Karpas-422 (cell line): ENCODE data around the gene CTDP1. TPM values are rescaled to one million over a fixed set of nuclear protein-coding genes. Genes with fewer than 3 reads are reported as not detected.
"Not testable (repeated sequence)": the region's sequence is repeated elsewhere in the genome, so short reads cannot be mapped to it uniquely, and the experiment has no call there.

Source experiments
- DNase-seq: peaks from one replicate; pipeline ENCODE4 v3.0.0-alpha.2; 2015
- H2AFZ ChIP-seq: fragments of 200-600 bp; sonication (generic); 2 replicates; pipeline ENCODE4 v1.6.1; 2014; ENCODE audit warnings: antibody characterized with exemption, low read length, mixed read lengths
- H3K27ac ChIP-seq: fragments of 200-600 bp; sonication (generic); 2 replicates; pipeline ENCODE4 v1.5.1; 2014; ENCODE audit warnings: mild to moderate bottlenecking, low read length, moderate library complexity
- H3K27me3 ChIP-seq: fragments of 200-600 bp; sonication (generic); 2 replicates; pipeline ENCODE4 v1.6.1; 2014; ENCODE audit warnings: low read length, mixed read lengths
- H3K36me3 ChIP-seq: fragments of 200-600 bp; sonication (generic); 2 replicates; pipeline ENCODE4 v1.6.1; 2014; ENCODE audit warnings: low read length, mixed read lengths; ENCODE audit not compliant: insufficient read depth
- H3K4me1 ChIP-seq: fragments of 200-600 bp; sonication (generic); 2 replicates; pipeline ENCODE4 v1.6.1; 2014; ENCODE audit warnings: mild to moderate bottlenecking, low read length, mixed read lengths
- H3K4me2 ChIP-seq: fragments of 200-600 bp; sonication (generic); 2 replicates; pipeline ENCODE4 v1.6.1; 2014; ENCODE audit warnings: low read length, low read depth, mild to moderate bottlenecking; ENCODE audit not compliant: poor library complexity, severe bottlenecking
- H3K4me3 ChIP-seq: fragments of 200-600 bp; sonication (generic); 2 replicates; pipeline ENCODE4 v1.5.1; 2014; ENCODE audit warnings: mild to moderate bottlenecking, antibody characterized with exemption, low read length, mixed read lengths
- H3K79me2 ChIP-seq: fragments of 200-600 bp; sonication (generic); 2 replicates; pipeline ENCODE4 v1.6.1; 2014; ENCODE audit warnings: mild to moderate bottlenecking, low read length, mixed read lengths
- H3K9ac ChIP-seq: fragments of 200-600 bp; sonication (generic); 2 replicates; pipeline ENCODE4 v1.6.0; 2014; ENCODE audit warnings: low read length
- H3K9me2 ChIP-seq: fragments of 200-600 bp; sonication (generic), shearing (Covaris generic); replicated peaks from 2 replicates; pipeline ENCODE4 v1.6.0; 2014; ENCODE audit warnings: mild to moderate bottlenecking, low read length, moderate library complexity; ENCODE audit not compliant: insufficient read depth
- H3K9me3 ChIP-seq: fragments of 300-700, 200-600 bp; sonication (generic); 2 replicates; pipeline ENCODE4 v1.6.1; 2014; ENCODE audit warnings: low read length, mixed read lengths
- H4K20me1 ChIP-seq: fragments of 200-600 bp; sonication (generic); 2 replicates; pipeline ENCODE4 v1.6.1; 2014; ENCODE audit warnings: mild to moderate bottlenecking, antibody characterized with exemption, low read length, low read depth; ENCODE audit not compliant: insufficient read depth
- total RNA-seq: library from RNA; depleted of rRNA; stranded (reverse); fragments of >200 nt; shearing (Covaris generic); gene quantifications from 2 replicates; pipeline ENCODE4 v1.2.3, GENCODE V29; 2014; ENCODE audit warnings: low replicate concordance

The CTDP1 gene
- total RNA-seq, 1 experiment from 2014 or later, result 14.1 TPM

DNA sequence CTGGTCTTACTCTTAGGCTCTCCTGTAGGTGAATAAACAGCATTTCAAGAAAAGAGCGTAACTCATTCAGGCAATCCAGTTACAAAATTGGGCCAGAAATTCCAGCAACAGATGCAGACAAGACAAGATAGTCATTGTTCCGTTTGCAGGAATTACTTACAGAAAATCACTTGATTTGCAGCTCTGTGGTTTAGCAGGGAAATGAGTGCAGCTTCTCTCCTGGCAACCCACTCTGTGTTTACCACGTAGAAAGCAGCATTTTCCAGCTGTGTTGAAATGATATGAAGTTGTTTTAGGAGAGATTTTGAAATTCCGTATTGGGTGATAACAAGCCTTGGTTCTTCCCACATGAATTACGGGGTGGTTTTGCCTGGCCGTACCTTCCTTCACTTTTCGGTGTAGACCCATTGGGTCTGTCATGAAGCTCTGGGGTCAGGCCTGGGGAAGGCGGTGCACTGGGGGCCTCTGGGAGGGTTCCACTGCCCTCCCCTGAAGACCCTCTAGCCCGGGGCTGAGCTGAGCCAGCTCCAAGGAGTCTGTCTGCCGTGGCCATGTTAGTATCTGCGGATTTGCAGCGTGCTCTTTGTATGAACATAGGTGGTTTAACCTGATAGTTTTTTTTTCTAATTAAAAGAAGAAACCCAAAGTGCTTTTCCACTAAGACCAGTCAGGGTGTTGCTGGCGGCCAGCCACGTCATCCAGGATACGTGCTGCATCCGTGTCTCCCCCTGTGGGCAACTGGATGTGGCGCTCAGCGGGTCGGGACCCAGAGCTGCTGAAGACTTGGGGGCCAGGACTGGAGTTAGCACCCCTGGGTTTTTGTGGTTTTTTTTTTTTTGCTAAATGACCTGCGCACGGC lies 59.2 kb downstream of the CTDP1 start:
- no peaks in the 10 kb centered on the region for H3K9me2 ChIP-seq
- H3K36me3 ChIP-seq, result peaks cover 3% of the 10 kb centered on the region; the same call in 1 of the 2 replicates
- H3K4me3 ChIP-seq, result no peak overlapping the region
- peaks cover 12% of the 10 kb centered on the region for H4K20me1 ChIP-seq
- no peaks in the 10 kb centered on the region for H3K79me2 ChIP-seq
- no peaks in the 10 kb centered on the region for H3K4me1 ChIP-seq
- DNase-seq, result no peak
- H3K9me3 ChIP-seq, result no peaks in the 10 kb centered on the region
- no peak overlapping the region for H3K4me2 ChIP-seq
- H3K9ac ChIP-seq, result no peak overlapping the region
- no peaks in the 10 kb centered on the region for H3K27me3 ChIP-seq
- no peak overlapping the region for H2AFZ ChIP-seq
- no peak overlapping the region for H3K27ac ChIP-seq

DNA sequence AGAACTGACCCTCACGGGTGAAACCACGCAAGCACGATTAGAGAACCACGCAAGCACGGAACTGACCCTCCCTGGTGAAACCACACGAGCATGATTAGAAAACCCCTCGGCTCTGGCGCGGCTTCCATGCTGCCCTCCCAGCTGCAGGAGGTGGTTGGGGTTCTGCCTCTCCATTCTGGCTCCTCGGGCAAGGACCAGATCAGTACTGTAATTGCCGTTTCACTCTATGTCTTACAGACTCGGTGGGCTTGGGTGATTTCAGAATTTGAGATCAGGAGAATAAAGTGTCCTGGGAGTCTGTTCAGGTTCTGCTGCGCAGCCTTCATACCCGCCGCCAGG lies 59.8 kb downstream of the CTDP1 start:
- no peak for DNase-seq
- peaks cover 6% of the 10 kb centered on the region; the same call in 1 of the 2 replicates for H3K36me3 ChIP-seq
- no peak overlapping the region for H3K9ac ChIP-seq
- H2AFZ ChIP-seq, result no peak overlapping the region
- no peak overlapping the region for H3K27ac ChIP-seq
- H4K20me1 ChIP-seq, result peaks cover 12% of the 10 kb centered on the region
- no peaks in the 10 kb centered on the region for H3K9me2 ChIP-seq
- H3K4me3 ChIP-seq, result no peak overlapping the region
- H3K9me3 ChIP-seq, result no peaks in the 10 kb centered on the region
- H3K4me2 ChIP-seq, result no peak overlapping the region
- H3K79me2 ChIP-seq, result no peaks in the 10 kb centered on the region
- H3K4me1 ChIP-seq, result no peaks in the 10 kb centered on the region
- H3K27me3 ChIP-seq, result no peaks in the 10 kb centered on the region

- not testable (repeated sequence) for H2AFZ ChIP-seq, H3K9ac ChIP-seq, H3K4me1 ChIP-seq, H3K27ac ChIP-seq, H3K36me3 ChIP-seq, H3K4me2 ChIP-seq, H3K79me2 ChIP-seq, H3K4me3 ChIP-seq, H3K9me3 ChIP-seq, H3K9me2 ChIP-seq, DNase-seq, H3K27me3 ChIP-seq
- peaks cover 12% of the 10 kb centered on the region for H4K20me1 ChIP-seq
Measured at GRCh38 chr18:79740047-79740446, 60.4 kb downstream of the CTDP1 start.

DNA sequence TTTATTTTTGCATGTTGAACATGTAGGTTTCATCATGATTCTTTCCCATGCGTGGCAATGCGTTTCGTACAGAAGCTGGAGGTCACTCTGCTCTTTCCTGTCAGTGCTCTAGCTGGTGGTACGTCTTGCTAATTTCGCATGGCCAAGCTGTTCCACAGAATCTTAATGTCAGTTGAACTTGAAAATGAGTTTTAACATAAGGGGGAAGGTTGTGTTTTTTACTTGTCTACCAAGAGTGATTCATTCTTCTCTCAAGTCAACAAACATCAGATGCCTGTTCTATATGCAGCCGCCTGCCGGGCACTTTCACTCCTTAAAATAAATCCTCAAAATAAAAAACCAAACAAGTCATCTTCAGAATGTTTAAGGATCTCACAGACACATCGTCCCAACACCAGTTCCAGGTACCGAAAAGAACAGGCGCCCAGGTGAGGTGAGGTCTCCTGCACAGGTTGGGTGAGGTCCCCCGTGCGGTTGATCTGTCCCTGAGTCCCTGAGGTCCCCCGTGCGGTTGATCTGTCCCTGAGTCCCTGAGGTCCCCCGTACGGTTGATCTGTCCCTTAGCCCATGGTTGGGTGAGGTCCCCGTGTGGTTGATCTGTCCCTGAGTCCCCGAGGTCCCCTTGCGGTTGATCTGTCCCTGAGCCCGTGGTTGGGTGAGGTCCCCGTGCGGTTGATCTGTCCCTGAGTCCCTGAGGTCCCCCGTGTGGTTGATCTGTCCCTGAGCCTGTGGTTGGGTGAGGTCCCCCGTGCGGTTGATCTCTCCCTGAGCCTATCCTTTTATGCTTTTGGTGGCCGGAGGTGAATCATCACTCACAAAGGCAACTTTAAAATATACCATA lies 61.1 kb downstream of the CTDP1 start:
- peaks cover 6% of the 10 kb centered on the region; the same call in 1 of the 2 replicates for H3K36me3 ChIP-seq

DNA sequence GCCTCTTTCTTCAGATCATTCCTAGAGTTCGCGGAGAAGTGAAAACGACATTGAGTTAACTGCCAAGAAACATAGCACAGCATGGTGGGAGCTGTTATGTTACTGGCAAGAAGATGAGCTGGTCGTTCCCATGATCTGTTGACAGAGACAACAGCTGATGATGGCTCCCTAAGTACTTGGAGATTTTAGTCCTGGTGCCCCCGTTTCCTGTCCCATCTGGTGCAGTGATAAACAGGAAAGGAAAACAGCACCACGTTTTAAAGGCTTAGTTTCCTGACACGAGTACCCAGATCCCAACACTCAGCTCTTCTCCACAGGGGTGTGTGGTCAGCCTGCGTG lies 61.7 kb downstream of the CTDP1 start:
- 0 out of 2 replicates have a peak, but pooled peaks cover 8% of the 10 kb centered on the region for H4K20me1 ChIP-seq
- no peak overlapping the region for H3K4me3 ChIP-seq
- no peak overlapping the region for H2AFZ ChIP-seq
- no peak overlapping the region for H3K27ac ChIP-seq
- H3K9me3 ChIP-seq, result no peaks in the 10 kb centered on the region
- H3K4me2 ChIP-seq, result no peak overlapping the region
- no peaks in the 10 kb centered on the region for H3K27me3 ChIP-seq
- no peaks in the 10 kb centered on the region for H3K4me1 ChIP-seq
- no peak for DNase-seq
- no peak overlapping the region for H3K9ac ChIP-seq
- no peaks in the 10 kb centered on the region for H3K79me2 ChIP-seq
- H3K36me3 ChIP-seq, result peaks cover 6% of the 10 kb centered on the region; the same call in 1 of the 2 replicates
- no peaks in the 10 kb centered on the region for H3K9me2 ChIP-seq

More for the DNA sequence above, 61.1 kb downstream of the CTDP1 start:
- no peak overlapping the region for H3K4me3 ChIP-seq
- H3K9me3 ChIP-seq, result no peaks in the 10 kb centered on the region
- H3K4me1 ChIP-seq, result no peaks in the 10 kb centered on the region
- H3K27me3 ChIP-seq, result no peaks in the 10 kb centered on the region
- H4K20me1 ChIP-seq, result peaks cover 10% of the 10 kb centered on the region
- no peaks in the 10 kb centered on the region for H3K9me2 ChIP-seq
- no peak overlapping the region for H3K27ac ChIP-seq
- no peak overlapping the region for H3K4me2 ChIP-seq
- DNase-seq, result no peak
- no peaks in the 10 kb centered on the region for H3K79me2 ChIP-seq
- H2AFZ ChIP-seq, result no peak overlapping the region
- H3K9ac ChIP-seq, result no peak overlapping the region

GRCh38 chr18:79742076-79742475 lies 62.5 kb downstream of the CTDP1 start:
- Histone ChIP-seq H3K79me2 (no peaks in the 10 kb centered on the region), H3K9me2 (no peaks in the 10 kb centered on the region), H3K27me3 (no peaks in the 10 kb centered on the region), H4K20me1 (0 out of 2 replicates have a peak, but pooled peaks cover 4% of the 10 kb centered on the region), H3K9me3 (no peaks in the 10 kb centered on the region), H3K36me3 (peaks cover 6% of the 10 kb centered on the region; the same call in 1 of the 2 replicates), H3K4me3 (no peak overlapping the region), H3K9ac (no peak overlapping the region), H3K4me1 (no peaks in the 10 kb centered on the region), H2AFZ (no peak overlapping the region), H3K4me2 (no peak overlapping the region), H3K27ac (no peak overlapping the region)
- DNase-seq, result no peak

DNA sequence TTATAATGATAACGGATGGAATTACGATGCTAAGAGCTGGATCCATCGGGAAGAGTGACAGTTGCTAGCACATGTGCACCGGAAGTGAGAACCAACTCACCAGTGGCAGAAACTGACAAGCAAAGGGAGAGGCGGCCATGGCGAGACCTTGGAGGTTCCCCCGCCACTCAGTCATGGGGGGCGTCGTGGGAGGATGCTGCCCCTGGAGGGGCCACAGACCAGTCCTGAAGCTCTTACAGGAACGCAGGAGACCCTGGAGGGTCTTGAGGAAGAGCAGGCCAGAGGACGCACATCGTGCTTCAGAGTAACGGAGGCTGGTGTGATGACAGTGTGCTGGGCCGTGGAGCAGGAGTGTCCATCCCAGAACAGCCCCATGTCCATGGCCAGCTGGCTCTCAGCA lies 65.0 kb downstream of the CTDP1 start:
- Histone ChIP-seq H3K79me2 (no peaks in the 10 kb centered on the region), H3K27ac (no peak overlapping the region), H4K20me1 (no peaks in the 10 kb centered on the region), H3K4me3 (no peak overlapping the region), H3K9me2 (no peaks in the 10 kb centered on the region), H3K27me3 (no peaks in the 10 kb centered on the region), H3K4me2 (no peak overlapping the region), H3K9ac (no peak overlapping the region), H3K36me3 (peaks cover 6% of the 10 kb centered on the region; the same call in 1 of the 2 replicates), H3K4me1 (no peaks in the 10 kb centered on the region), H3K9me3 (no peaks in the 10 kb centered on the region), H2AFZ (no peak overlapping the region)
- DNase-seq, result no peak

GRCh38 chr18:79746730-79747129 lies 67.1 kb downstream of the CTDP1 start:
- H3K79me2 ChIP-seq, result no peaks in the 10 kb centered on the region
- H3K4me3 ChIP-seq, result no peak overlapping the region
- no peak for DNase-seq
- H4K20me1 ChIP-seq, result 0 out of 2 replicates have a peak, but pooled peaks cover 5% of the 10 kb centered on the region
- no peaks in the 10 kb centered on the region for H3K9me3 ChIP-seq
- H3K9me2 ChIP-seq, result no peaks in the 10 kb centered on the region
- no peak overlapping the region for H3K4me2 ChIP-seq
- no peak overlapping the region for H3K9ac ChIP-seq
- H2AFZ ChIP-seq, result no peak overlapping the region
- 0 out of 2 replicates have a peak, but pooled peaks cover 3% of the 10 kb centered on the region for H3K36me3 ChIP-seq
- no peaks in the 10 kb centered on the region for H3K4me1 ChIP-seq
- no peak overlapping the region for H3K27ac ChIP-seq
- H3K27me3 ChIP-seq, result no peaks in the 10 kb centered on the region
